ENCODE results near the gene SSBP3.
"Not testable (repeated sequence)": the region's sequence is repeated elsewhere in the genome, so short reads cannot be mapped to it uniquely, and the experiment has no call there.

Gene SSBP3

GRCh38 chr1:54218883-54219687, 187.1 kb downstream of the SSBP3 start:
- no peak for TF ChIP-seq CTCF (IDR thresholded peaks at IDR 0.05; ENCODE audit: insufficient read depth, low read depth, low read length, missing control alignments)
- no peak overlapping the region for H3K4me3 ChIP-seq (ENCODE audit: low read depth, low read length)
- no peak for DNase-seq (ENCODE audit: low read depth)

- TF ChIP-seq CTCF (IDR thresholded peaks at IDR 0.05; ENCODE audit: insufficient read depth, low read depth, low read length, missing control alignments), result no peak
Measured at GRCh38 chr1:54215523-54215922, 190.7 kb downstream of the SSBP3 start.

GRCh38 chr1:54212872-54213271, 193.3 kb downstream of the SSBP3 start:
- no peak overlapping the region for H3K4me3 ChIP-seq (ENCODE audit: low read depth, low read length)
- no peak for DNase-seq (ENCODE audit: low read depth)
- TF ChIP-seq CTCF (IDR thresholded peaks at IDR 0.05; ENCODE audit: insufficient read depth, low read depth, low read length, missing control alignments), result no peak

More at GRCh38 chr1:54215523-54215922, 190.7 kb downstream of the SSBP3 start:
- no peak for DNase-seq (ENCODE audit: low read depth)
- no peak overlapping the region for H3K4me3 ChIP-seq (ENCODE audit: low read depth, low read length)

- not testable (repeated sequence) for H3K4me3 ChIP-seq (ENCODE audit: low read depth, low read length); DNase-seq (ENCODE audit: low read depth)
Measured at GRCh38 chr1:54207896-54208295, 198.3 kb downstream of the SSBP3 start.

GRCh38 chr1:54207287-54207686, 198.9 kb downstream of the SSBP3 start:
- DNase-seq (ENCODE audit: low read depth), result no peak
- no peak for TF ChIP-seq CTCF (IDR thresholded peaks at IDR 0.05; ENCODE audit: insufficient read depth, low read depth, low read length, missing control alignments)
- H3K4me3 ChIP-seq (ENCODE audit: low read depth, low read length), result no peak overlapping the region

GRCh38 chr1:54204199-54204598, 202.0 kb downstream of the SSBP3 start:
- H3K4me3 ChIP-seq (ENCODE audit: low read depth, low read length), result no peak overlapping the region
- DNase-seq (ENCODE audit: low read depth), result no peak
- TF ChIP-seq CTCF (IDR thresholded peaks at IDR 0.05; ENCODE audit: insufficient read depth, low read depth, low read length, missing control alignments), result no peak

DNA sequence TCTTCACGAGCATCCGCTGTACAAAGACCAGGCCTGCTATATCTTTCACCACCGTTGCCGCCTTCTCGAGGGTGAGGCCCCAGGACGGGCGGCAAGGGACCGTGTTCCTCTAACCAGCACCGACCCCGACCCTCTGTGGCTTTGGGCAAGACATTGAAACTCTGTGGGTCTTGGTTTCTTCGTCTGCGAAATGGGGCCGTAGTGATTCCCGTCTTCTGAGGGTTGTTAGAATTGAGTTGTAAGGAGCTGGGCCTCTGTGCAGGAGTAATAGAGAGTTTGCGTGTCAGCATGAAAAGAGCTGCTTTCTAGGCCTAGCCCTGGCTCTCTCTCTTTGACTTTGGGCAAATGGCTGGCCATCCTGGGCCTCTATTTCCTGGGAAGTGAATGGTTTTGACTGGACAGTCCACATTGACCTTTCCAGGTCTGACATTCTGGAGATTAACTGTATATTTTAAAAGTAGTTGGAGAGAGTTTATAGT, 205.6 kb downstream of the SSBP3 start:
- peak overlapping the region; percentile 79 for H3K4me3 ChIP-seq (ENCODE audit: low read depth, low read length)
- TF ChIP-seq CTCF (IDR thresholded peaks at IDR 0.05; ENCODE audit: insufficient read depth, low read depth, low read length, missing control alignments), result no peak
- no peak for DNase-seq (ENCODE audit: low read depth)
